ENCODE data around the gene ARHGEF17. TPM values are rescaled to one million over a fixed set of nuclear protein-coding genes. Genes with fewer than 3 reads are reported as not detected.
A peak's percentile ranks its signal among the peaks of the same experiment; 100 is the strongest.

The ARHGEF17 gene
- total RNA-seq, 3 donors from 2014 or later = 7.6 to 75.8 (median 13.6) TPM

DNA sequence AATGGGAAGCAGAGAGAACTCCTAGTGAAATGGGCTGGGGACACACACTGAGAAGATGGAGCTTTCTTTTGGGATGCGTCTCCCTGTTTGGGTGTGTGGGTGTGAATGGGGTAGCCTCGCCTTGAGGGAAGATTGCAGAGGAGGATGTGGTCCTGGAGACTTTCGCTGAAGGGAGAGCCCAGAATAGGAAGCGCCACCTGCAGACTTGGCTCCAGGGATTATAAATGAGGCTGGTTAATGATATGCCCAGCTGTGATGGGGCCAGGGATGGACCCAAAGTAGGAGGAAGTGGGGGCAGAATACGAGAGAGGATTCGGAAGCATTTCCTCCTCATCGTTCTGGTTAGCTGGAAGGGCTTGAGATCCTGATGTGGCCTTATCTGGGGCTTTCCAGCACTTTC is 81.8 kb downstream of the ARHGEF17 start:
- ATAC-seq = no peak

DNA sequence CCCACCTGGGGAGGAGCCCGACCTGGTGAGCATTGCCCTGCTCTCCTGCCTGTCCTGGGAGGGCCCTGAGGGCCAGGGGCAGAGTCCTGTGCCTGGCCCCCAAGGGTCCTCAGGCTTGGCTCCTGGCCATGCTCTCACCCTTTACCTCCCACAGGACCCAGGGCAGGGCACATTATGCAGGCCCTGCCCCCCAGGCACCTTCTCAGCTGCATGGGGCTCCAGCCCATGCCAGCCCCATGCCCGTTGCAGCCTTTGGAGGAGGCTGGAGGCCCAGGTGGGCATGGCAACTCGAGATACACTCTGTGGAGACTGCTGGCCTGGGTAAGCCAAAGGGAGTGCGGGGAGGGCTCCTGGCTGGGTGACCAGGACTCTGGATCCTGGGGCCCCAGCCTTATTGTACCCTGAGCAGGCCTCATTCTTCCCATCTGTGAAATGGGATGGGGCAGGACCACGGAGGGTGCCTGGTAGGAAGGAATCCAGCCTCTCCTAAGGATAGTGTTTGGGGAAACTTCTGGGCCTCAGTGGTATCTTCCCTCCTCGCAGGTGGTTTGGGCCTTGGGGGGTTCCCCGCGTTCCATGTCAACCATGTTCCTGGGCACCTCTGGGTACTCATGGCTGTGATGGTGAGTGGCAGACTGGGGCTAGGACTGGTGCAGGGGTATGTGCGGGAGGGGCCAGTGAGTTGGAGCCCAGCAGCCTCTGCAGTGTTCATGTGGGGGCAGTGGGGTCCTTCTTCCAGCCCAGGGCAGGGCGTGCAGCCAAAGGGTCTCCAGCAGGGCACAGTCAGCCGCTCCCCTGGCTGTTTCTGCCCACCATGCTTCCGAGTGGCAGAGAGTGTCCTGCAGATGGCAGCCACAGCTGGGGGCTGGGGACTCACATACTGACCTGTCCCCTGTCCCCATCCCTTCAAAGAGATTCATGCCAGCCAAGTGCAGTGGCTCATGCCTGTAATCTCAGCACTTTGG is 82.8 kb downstream of the ARHGEF17 start:
- no peaks in the 10 kb centered on the region for H3K9me3 ChIP-seq
- no peaks in the 10 kb centered on the region for H3K4me1 ChIP-seq (ENCODE audit: low read depth)
- intact Hi-C loops (cut with DNase I, micrococcal nuclease) = no loop called here
- ATAC-seq = no peak
- H3K4me3 ChIP-seq = no peak overlapping the region
- TF ChIP-seq, protein P1, sequence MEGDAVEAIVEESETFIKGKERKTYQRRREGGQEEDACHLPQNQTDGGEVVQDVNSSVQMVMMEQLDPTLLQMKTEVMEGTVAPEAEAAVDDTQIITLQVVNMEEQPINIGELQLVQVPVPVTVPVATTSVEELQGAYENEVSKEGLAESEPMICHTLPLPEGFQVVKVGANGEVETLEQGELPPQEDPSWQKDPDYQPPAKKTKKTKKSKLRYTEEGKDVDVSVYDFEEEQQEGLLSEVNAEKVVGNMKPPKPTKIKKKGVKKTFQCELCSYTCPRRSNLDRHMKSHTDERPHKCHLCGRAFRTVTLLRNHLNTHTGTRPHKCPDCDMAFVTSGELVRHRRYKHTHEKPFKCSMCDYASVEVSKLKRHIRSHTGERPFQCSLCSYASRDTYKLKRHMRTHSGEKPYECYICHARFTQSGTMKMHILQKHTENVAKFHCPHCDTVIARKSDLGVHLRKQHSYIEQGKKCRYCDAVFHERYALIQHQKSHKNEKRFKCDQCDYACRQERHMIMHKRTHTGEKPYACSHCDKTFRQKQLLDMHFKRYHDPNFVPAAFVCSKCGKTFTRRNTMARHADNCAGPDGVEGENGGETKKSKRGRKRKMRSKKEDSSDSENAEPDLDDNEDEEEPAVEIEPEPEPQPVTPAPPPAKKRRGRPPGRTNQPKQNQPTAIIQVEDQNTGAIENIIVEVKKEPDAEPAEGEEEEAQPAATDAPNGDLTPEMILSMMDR (IDR thresholded peaks at IDR 0.05) = no peak
- peak in 1 of 3 donors; percentile 15 for DNase-seq
- no peaks in the 10 kb centered on the region for H3K36me3 ChIP-seq (ENCODE audit: low read depth)

More for the DNA sequence above, 81.8 kb downstream of the ARHGEF17 start:
- intact Hi-C loops (cut with DNase I, micrococcal nuclease) = no loop called here
- TF ChIP-seq, protein P1 (IDR thresholded peaks at IDR 0.05) = no peak
- DNase-seq = peak in 1 of 3 donors; percentile 6
- Histone ChIP-seq H3K4me1 (ENCODE audit: low read depth) (no peaks in the 10 kb centered on the region), H3K36me3 (ENCODE audit: low read depth) (no peaks in the 10 kb centered on the region), H3K9me3 (no peaks in the 10 kb centered on the region), H3K4me3 (no peak overlapping the region)

DNA sequence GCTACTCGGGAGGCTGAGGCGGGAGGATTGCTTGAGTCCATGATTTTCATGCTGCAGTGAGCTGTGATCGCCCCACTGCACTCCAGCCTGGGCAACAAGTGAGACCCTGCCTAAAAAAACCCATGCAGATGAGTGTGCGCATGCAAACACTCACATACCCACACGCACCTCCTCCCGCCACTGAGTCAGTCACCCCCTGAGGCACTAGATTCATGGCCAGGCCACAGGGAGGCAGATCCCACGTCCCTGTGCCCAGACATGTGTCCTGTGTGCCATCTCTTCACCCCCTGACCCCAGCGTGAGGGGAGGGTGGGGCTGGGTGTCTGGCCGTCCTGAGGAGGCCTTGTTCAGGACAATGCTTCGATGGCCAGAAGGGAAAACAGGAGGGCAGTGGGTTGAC is 83.6 kb downstream of the ARHGEF17 start:
- intact Hi-C loops (cut with DNase I, micrococcal nuclease) = no loop called here
- Histone ChIP-seq H3K4me3 (no peak overlapping the region), H3K4me1 (ENCODE audit: low read depth) (no peaks in the 10 kb centered on the region), H3K9me3 (no peaks in the 10 kb centered on the region), H3K36me3 (ENCODE audit: low read depth) (no peaks in the 10 kb centered on the region)
- ATAC-seq (no peak), DNase-seq (no peak)
- TF ChIP-seq, protein P1 (IDR thresholded peaks at IDR 0.05) = no peak

DNA sequence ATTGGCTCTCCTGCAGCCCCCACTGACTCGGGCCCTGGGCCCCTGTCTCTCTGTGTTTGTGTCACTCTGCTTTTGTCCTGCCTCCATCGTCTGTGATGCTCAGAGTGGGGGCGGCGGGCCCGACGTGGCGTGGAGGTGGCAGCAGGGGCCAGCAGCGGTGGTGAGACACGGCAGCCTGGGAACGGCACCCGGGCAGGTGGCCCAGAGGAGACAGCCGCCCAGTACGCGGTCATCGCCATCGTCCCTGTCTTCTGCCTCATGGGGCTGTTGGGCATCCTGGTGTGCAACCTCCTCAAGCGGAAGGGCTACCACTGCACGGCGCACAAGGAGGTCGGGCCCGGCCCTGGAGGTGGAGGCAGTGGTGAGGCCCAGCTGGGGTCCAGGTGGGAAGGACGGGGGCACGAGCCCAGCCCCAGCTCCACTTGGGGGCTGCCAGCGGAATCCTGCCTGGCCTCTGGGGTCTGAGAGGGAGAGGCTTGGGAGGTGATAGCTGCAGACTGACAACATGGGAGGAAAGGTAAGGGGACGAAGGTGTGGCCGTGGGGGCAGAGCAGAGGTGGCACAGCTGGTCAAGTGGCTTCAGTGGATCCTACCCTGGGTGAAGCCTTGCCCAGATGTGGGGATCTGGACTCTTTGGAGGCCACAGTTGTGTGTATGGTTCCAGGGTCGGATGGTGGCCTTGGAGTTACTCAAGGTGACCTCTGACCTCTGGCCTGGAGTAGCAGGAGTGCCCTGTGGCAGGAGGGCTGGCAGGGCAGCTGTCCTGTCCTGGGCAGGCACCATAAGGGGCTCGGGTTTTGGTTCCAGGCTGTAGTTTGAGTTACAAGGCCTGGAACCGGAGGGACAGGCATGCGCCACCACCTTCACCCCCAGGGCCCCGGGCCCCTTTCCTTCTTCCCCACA is 84.3 kb downstream of the ARHGEF17 start:
- no peaks in the 10 kb centered on the region for H3K36me3 ChIP-seq (ENCODE audit: low read depth)
- TF ChIP-seq, protein P1 (IDR thresholded peaks at IDR 0.05) = no peak
- ATAC-seq = no peak
- H3K4me3 ChIP-seq = no peak overlapping the region
- no peaks in the 10 kb centered on the region for H3K4me1 ChIP-seq (ENCODE audit: low read depth)
- intact Hi-C loops (cut with DNase I, micrococcal nuclease) = no loop called here
- peak in 2 of 3 donors; percentile 22 to 28 for DNase-seq
- no peaks in the 10 kb centered on the region for H3K9me3 ChIP-seq

DNA sequence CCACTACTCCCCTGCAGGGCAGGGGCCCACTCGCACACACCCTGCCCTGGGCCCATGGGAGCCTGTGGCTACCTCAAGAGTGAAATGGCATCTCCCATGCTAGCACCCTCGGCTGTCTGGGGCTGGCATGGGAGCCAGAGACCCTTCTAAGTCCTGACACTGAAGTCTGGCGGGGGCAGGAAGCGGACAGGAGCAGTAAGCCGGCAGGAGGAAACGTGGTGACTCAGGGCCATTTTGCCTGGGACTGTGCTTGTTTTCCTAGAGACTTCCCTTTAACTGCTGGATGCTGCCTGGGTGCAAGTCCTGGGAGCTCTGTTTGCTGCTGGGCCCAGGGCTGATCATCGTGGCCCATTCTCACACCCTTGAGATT is 84.9 kb downstream of the ARHGEF17 start:
- Histone ChIP-seq H3K4me3 (no peak overlapping the region), H3K36me3 (ENCODE audit: low read depth) (no peaks in the 10 kb centered on the region), H3K9me3 (no peaks in the 10 kb centered on the region), H3K4me1 (ENCODE audit: low read depth) (no peaks in the 10 kb centered on the region)
- DNase-seq = peak in 1 of 3 donors; percentile 17
- no peak for ATAC-seq
- intact Hi-C loops (cut with DNase I, micrococcal nuclease) = no loop called here
- TF ChIP-seq, protein P1 (IDR thresholded peaks at IDR 0.05) = no peak
